GM18907 (cell line): ENCODE results near the gene DESI2.
"Not testable (repeated sequence)": the region's sequence is repeated elsewhere in the genome, so short reads cannot be mapped to it uniquely, and the experiment has no call there.

ENCODE experiments used
- ATAC-seq: cut with Tn5 transposase; IDR thresholded peaks from one replicate; pipeline ENCODE4 v1.9.1; 2021; ENCODE audit warnings: mild to moderate bottlenecking, moderate library complexity; ENCODE audit not compliant: unreplicated experiment

The DESI2 gene

GRCh38 chr1:244654108-244655038, 1.4 kb downstream of the DESI2 start:
- no peak for ATAC-seq

- no peak for ATAC-seq
Measured at GRCh38 chr1:244655186-244655585, 2.3 kb downstream of the DESI2 start.

GRCh38 chr1:244657421-244657820, 4.5 kb downstream of the DESI2 start:
- ATAC-seq: no peak

DNA sequence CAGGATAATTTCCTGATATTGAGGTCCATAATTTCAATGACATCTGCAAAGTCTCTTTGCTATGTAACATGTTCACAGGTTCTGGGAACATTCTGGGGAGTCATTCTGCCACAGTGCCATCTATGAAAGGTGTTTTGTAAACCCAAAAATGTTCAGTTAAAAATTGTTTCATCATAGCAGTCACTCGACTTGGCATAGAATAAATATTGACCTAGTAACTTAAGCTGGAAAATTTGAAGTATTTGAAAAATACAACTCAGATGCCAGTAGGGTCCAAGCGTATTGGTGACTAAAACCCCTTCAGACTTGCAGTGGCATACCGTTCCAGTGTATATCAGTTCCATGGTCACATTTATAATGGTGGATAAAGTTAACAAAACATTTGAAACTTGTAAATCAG, 6.8 kb downstream of the DESI2 start:
- ATAC-seq: no peak

DNA sequence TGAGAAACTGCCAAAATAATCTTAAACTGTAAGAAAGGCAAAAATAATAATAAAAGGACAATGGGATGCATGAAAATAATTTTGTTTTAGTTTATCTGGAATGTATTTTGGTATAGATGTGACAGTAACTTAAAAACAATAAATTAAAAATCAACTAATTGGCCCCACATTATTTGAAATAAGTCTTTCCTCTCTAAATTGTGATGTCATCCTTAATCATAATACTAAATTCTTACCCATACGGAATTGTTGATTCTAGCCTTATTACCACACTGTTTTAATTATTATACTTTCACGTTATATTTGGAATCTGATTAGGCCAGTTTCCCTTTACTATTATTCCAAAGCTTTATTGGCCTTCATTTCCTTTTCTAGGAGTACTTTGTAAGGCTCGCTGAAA, 7.7 kb downstream of the DESI2 start:
- no peak for ATAC-seq

DNA sequence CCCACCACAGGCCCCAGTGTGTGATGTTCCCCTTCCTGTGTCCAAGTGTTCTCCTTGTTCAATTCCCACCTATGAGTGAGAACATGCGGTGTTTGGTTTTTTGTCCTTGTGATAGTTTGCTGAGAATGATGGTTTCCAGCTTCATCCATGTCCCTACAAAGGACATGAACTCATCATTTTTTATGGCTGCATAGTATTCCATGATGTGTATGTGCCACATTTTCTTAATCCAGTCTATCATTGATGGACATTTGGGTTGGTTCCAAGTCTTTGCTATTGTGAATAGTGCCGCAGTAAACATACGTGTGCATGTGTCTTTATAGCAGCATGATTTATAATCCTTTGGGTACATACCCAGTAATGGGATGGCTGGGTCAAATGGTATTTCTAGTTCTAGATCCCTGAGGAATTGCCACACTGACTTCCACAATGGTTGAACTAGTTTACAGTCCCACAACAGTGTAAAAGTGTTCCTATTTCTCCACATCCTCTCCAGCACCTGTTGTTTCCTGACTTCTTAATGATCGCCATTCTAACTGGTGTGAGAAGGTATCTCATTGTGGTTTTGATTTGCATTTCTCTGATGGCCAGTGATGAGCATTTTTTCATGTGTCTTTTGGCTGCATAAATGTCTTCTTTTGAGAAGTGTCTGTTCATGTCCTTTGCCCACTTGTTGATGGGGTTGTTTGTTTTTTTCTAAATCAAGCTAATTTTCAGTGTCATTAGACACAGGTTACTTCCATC, 8.8 kb downstream of the DESI2 start:
- not testable (repeated sequence) for ATAC-seq

GRCh38 chr1:244662599-244662998, 9.7 kb downstream of the DESI2 start:
- ATAC-seq: no peak

- ATAC-seq: no peak
Measured at GRCh38 chr1:244664353-244664752, 11.4 kb downstream of the DESI2 start.

- ATAC-seq: peak; percentile 94
Measured at GRCh38 chr1:244665771-244666217, 12.9 kb downstream of the DESI2 start.

DNA sequence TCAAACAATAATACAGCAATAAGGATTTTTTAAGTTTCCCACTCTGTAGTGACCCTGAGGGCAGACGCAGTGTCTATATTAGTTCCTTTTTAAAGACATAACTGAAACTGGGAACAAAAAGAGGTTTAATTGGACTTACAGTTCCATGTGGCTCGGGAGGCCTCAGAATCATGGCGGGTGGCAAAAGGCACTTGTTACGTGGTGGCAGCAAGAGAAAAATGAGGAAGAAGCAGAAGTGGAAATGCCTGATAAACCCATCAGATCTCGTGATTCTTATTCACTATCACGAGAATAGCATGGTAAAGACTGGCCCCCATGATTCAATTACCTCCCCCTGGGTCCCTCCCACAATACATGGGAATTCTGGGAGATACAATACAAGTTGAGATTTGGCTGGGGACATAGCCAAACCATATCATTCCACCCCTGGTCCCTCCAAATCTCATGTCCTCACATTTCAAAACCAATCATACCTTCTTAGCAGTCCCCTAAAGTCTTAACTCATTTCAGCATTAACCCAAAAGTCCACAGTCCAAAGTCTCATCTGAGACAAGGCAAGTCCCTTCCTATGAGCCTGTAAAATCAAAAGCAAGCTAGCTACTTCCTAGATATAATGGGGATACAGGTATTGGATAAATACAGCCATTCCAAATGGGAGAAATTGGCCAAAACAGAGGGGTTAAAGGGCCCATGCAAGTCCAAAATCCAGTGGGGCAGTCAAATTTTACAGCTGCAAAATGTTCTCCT, 13.9 kb downstream of the DESI2 start:
- not testable (repeated sequence) for ATAC-seq

GRCh38 chr1:244667797-244668196, 14.9 kb downstream of the DESI2 start:
- no peak for ATAC-seq

DNA sequence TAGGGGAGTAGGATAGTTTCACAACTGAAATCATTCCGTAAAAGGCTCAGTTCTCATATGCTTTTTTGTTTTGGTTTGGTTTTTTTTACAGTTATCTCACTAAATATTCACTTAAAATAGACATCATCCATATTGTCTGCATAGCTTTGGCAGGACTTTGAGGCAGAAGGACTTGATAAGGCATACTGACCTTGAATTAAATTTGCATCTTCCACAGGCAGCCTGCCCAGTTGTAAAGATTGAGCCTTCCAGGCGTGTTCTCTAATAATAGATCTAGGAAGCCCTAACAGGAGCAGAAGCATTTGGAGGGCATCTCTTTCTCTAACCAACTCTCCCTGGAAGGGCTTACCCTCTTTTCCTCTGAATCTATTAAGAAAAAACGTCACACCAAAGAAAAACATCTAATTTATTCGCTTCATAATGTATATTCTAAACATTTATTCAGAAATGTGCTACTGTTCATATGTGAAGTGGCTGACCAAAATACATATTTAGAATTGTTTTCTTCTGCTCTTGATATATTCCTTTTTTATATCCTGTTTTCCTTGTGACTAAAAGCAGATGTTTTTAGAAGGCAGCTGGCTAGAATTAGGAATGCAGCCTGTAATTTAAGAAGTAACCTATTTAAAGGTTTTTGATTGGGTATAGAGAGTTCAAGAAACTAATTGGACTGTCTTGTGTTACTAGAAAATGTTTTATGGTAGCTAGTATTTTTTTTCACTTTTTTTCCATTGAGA, 20.2 kb downstream of the DESI2 start:
- ATAC-seq: no peak

- no peak for ATAC-seq
Measured at GRCh38 chr1:244674446-244674845, 21.5 kb downstream of the DESI2 start.

GRCh38 chr1:244675167-244675566, 22.2 kb downstream of the DESI2 start:
- ATAC-seq: no peak

- no peak for ATAC-seq
Measured at GRCh38 chr1:244678697-244679096, 25.8 kb downstream of the DESI2 start.

GRCh38 chr1:244680667-244681066, 27.7 kb downstream of the DESI2 start:
- no peak for ATAC-seq

- ATAC-seq: not testable (repeated sequence)
Measured at GRCh38 chr1:244682087-244682486, 29.2 kb downstream of the DESI2 start.

- ATAC-seq: no peak
Measured at GRCh38 chr1:244695937-244696336, 43.0 kb downstream of the DESI2 start.

DNA sequence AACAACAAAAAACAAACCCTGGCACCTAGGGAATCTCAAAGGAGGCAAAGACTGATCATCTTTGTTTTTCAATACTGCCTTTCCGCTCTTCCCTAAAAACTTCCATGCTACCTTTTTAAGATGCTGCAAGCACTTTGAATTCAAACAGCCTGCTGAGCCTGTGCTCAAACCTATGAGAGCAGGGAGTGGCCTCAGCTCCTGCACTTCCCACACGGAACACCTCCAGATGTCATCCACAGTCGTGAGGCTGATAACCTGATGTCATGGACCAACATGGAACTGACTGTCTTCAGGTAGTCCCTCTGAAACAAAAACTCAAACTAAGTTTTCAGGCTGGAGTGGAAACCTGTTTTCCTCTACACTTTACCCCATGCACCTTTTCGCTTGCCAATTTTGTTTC, 46.8 kb downstream of the DESI2 start:
- no peak for ATAC-seq

- ATAC-seq: no peak
Measured at GRCh38 chr1:244700808-244701207, 47.9 kb downstream of the DESI2 start.

DNA sequence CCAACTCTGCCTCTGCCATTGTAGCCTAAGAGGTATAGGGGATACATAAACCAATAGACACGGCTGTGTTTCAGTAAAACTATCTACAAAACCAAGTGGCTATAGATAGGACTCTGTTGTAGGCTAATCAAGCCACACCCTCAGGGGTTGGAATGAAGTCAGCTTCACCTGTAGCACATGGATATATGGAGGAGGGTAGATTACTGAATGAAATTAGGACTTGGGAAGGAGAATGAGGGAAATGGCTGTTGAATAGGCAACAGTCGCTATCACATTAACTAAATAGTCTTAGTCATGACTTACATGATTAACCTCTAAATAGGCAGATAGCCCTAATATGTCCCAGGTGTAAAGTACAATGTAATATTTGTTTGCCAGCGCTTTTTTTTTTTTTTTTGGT, 49.7 kb downstream of the DESI2 start:
- no peak for ATAC-seq
